ENCODE data around the gene GNB5.

- TF ChIP-seq CTCF (IDR thresholded peaks at IDR 0.05; ENCODE audit: insufficient read depth, low read length) (no peak), POLR2AphosphoS5 (IDR thresholded peaks at IDR 0.05; ENCODE audit: low read depth) (no peak), SPI1 (IDR thresholded peaks at IDR 0.05; ENCODE audit: borderline replicate concordance, low read depth) (no peak), REST (IDR thresholded peaks at IDR 0.05; ENCODE audit: insufficient replicate concordance, low read depth) (no peak), GABPA (IDR thresholded peaks at IDR 0.05; ENCODE audit: low read depth) (no peak)
These were observed 44.4 kb downstream of the GNB5 start for GRCh38 chr15:52146776-52147175.

All from HL-60 (cell line).